Lower leg skin (tissue), 4 donors: ENCODE results near the gene PPARG. TPM values are rescaled to one million over a fixed set of nuclear protein-coding genes. Genes with fewer than 3 reads are reported as not detected.
A peak's percentile ranks its signal among the peaks of the same experiment; 100 is the strongest.

Source experiments
- DNase-seq, 2 donors: peaks; one replicate each; pipeline ENCODE4 v3.0.0-alpha.2; 2019; ENCODE audit warnings: low spot score in 2 of 2
- H3K4me3 ChIP-seq: fragments of 200-600 bp; sonication (generic); 2 replicates; pipeline ENCODE4 v1.5.1; 2017; ENCODE audit warnings: mild to moderate bottlenecking, low read depth; ENCODE audit not compliant: poor library complexity, severe bottlenecking
- CTCF ChIP-seq, 3 donors: fragments of 450-650 bp; IDR thresholded peaks; one replicate each; pipeline ENCODE4 v1.5.1; 2016; ENCODE audit warnings: antibody characterized with exemption in 3 of 3, mild to moderate bottlenecking in 3 of 3, moderate library complexity in 2 of 3
- POLR2A ChIP-seq, 2 donors: fragments of 450-650 bp; IDR thresholded peaks; one replicate each; pipeline ENCODE4 v1.6.1; 2016 to 2017; ENCODE audit warnings: antibody characterized with exemption in 2 of 2, mild to moderate bottlenecking in 1 of 2, moderate library complexity in 1 of 2
- WGBS, 2 donors: methylation state at CpG; one replicate each; pipeline ENCODE4 v1.1.5; 2018; 5-methylcytosine and 5-hydroxymethylcytosine counted together
- intact Hi-C: fragments of 100-400 bp; cut with DNase I; formaldehyde crosslinking; loops from one replicate; pipeline ENCODE4 v1.15.0; 2023; ENCODE audit warnings: low total_unique reads
- total RNA-seq, 4 donors: library from RNA; depleted of rRNA; stranded (reverse); fragments of >200 nt; gene quantifications; one replicate each; pipeline ENCODE4 v1.1.0, GENCODE V29; 2016

Gene PPARG
- total RNA-seq, 4 donors from 2014 or later: 8.4 to 14.1 (median 9.8) TPM

- 2 to 10% methylated on average over 7 to 10 of the region's 10 CpGs for WGBS, 2 donors
- no peak overlapping the region for H3K4me3 ChIP-seq
- DNase-seq: peak in 1 of 2 donors; percentile 88
- TF ChIP-seq CTCF (IDR thresholded peaks at IDR 0.05): no peak
- no peak for TF ChIP-seq POLR2A (IDR thresholded peaks at IDR 0.05)
- intact Hi-C loops: no loop called here
These were observed 195.0 kb downstream of the PPARG start for GRCh38 chr3:12483872-12484197.

Other genes with a start within 250 kb of the PPARG start
- gene TIMP4, start 130.2 kb upstream of the PPARG start, total RNA-seq: 10 to 100 TPM in 3 of 4 donors, 1 to 10 TPM in 1; 5.2 to 16.5 (median 14.4) TPM
- 10 to 100 TPM in 2 of 4 donors, 1 to 10 TPM in 2; 7.8 to 17.8 (median 12.7) TPM for gene TSEN2, start 195.4 kb downstream of the PPARG start, total RNA-seq